Peyer's patch (tissue), 4 donors: ENCODE measurements around the gene SPINK5. TPM values are rescaled to one million over a fixed set of nuclear protein-coding genes. Genes with fewer than 3 reads are reported as not detected.

Experiments
- DNase-seq, 3 donors: peaks; one replicate each; pipeline ENCODE4 v3.0.0-alpha.2; 2017 to 2019
- H3K27ac ChIP-seq, 4 donors: fragments of 200-600 bp; sonication (generic); one replicate each; pipeline ENCODE4 v1.5.1; 2016 to 2019
- H3K27me3 ChIP-seq, 2 donors: fragments of 200-600 bp; sonication (generic); one replicate each; pipeline ENCODE4 v1.5.1; 2019
- H3K36me3 ChIP-seq, 3 donors: fragments of 200-600 bp; sonication (generic); one replicate each; pipeline ENCODE4 v1.5.1; 2016 to 2019
- H3K4me1 ChIP-seq, 4 donors: fragments of 200-600 bp; sonication (generic); one replicate each; pipeline ENCODE4 v1.5.1; 2016 to 2019
- H3K4me3 ChIP-seq, 4 donors: fragments of 200-600 bp; sonication (generic); 1 replicate in 3 of 4; 2 replicates in 1 of 4; pipeline ENCODE4 v1.5.1; 2016 to 2019; ENCODE audit warnings: mild to moderate bottlenecking in 1 of 4
- H3K9me3 ChIP-seq, 4 donors: fragments of 200-600 bp; sonication (generic); one replicate each; pipeline ENCODE4 v1.5.1; 2016 to 2019; ENCODE audit warnings: mild to moderate bottlenecking in 1 of 4
- POLR2A ChIP-seq, 2 donors: fragments of 450-650 bp; IDR thresholded peaks; one replicate each; pipeline ENCODE4 v1.5.1; 2017; ENCODE audit warnings: antibody characterized with exemption in 2 of 2, mild to moderate bottlenecking in 2 of 2, moderate library complexity in 2 of 2
- total RNA-seq, 4 donors: library from RNA; depleted of rRNA; stranded (reverse); fragments of >200 nt; gene quantifications; one replicate each; pipeline ENCODE4 v1.1.0, GENCODE V29; 2016
- TF ChIP-seq, protein P1 (sequence below), 6 experiments: fragments of 450-650 bp in 4 of 6; fragments of 200-600 bp in 2 of 6; sonication (generic) in 1 of 6; IDR thresholded peaks; one replicate each; pipeline ENCODE4 v1.5.1; 2017 to 2019; ENCODE audit warnings: antibody characterized with exemption in 6 of 6, mild to moderate bottlenecking in 3 of 6, moderate library complexity in 1 of 6

Gene SPINK5
- total RNA-seq, 4 donors from 2014 or later = 0.94 TPM; not detected in 3

DNA sequence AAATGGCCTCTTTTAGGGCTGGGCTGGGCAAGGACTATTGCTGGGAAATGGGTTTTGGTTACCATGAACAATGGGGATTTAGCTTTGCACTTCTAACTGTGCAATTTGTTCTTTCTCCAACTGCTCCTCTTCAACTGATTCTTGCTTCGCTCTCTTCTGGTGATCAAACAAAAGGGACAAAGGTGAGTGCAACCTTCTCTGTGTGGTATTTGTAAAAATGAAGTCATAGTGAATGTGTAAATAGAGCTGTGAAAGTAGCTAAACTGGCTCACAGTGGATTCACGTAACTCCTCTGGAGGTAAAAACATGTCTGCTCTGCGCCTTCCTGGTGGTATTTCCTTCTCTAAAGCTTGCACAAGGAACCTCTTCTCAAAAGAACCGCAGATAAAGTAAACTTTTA lies 83.6 kb downstream of the SPINK5 start:
- H3K27ac ChIP-seq = no peak overlapping the region
- DNase-seq = no peak

DNA sequence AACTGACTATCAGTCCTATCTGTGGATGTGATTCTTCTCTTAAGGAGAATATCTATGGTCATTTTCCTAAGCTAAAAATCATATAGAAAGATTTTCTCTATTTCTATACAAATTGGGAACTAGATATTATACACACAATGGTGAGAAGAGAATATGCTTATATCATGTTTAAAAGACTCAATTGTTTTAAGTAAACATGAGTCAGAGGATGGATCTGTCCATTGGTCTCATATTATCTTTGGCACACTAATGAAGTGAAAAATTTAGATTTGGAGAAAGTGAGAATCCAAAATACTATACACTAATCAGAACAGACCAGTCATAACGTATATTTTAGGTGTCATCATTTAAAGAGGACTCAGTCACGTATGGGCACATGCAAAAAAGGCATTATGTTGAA lies 88.1 kb downstream of the SPINK5 start:
- Histone ChIP-seq H3K4me3 (no peak overlapping the region), H3K4me1 (no peaks in the 10 kb centered on the region), H3K9me3 (no peaks in the 10 kb centered on the region), H3K27me3 (no peaks in the 10 kb centered on the region), H3K27ac (no peak overlapping the region), H3K36me3 (no peaks in the 10 kb centered on the region)
- no peak for TF ChIP-seq POLR2A (IDR thresholded peaks at IDR 0.05)
- TF ChIP-seq, protein P1, sequence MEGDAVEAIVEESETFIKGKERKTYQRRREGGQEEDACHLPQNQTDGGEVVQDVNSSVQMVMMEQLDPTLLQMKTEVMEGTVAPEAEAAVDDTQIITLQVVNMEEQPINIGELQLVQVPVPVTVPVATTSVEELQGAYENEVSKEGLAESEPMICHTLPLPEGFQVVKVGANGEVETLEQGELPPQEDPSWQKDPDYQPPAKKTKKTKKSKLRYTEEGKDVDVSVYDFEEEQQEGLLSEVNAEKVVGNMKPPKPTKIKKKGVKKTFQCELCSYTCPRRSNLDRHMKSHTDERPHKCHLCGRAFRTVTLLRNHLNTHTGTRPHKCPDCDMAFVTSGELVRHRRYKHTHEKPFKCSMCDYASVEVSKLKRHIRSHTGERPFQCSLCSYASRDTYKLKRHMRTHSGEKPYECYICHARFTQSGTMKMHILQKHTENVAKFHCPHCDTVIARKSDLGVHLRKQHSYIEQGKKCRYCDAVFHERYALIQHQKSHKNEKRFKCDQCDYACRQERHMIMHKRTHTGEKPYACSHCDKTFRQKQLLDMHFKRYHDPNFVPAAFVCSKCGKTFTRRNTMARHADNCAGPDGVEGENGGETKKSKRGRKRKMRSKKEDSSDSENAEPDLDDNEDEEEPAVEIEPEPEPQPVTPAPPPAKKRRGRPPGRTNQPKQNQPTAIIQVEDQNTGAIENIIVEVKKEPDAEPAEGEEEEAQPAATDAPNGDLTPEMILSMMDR (IDR thresholded peaks at IDR 0.05) = no peak
- no peak for DNase-seq

More for the DNA sequence above, 83.6 kb downstream of the SPINK5 start:
- Histone ChIP-seq H3K27me3 (no peaks in the 10 kb centered on the region), H3K4me3 (no peak overlapping the region), H3K36me3 (no peaks in the 10 kb centered on the region), H3K9me3 (no peaks in the 10 kb centered on the region), H3K4me1 (no peaks in the 10 kb centered on the region)
- TF ChIP-seq, protein P1 (IDR thresholded peaks at IDR 0.05) = no peak
- no peak for TF ChIP-seq POLR2A (IDR thresholded peaks at IDR 0.05)

DNA sequence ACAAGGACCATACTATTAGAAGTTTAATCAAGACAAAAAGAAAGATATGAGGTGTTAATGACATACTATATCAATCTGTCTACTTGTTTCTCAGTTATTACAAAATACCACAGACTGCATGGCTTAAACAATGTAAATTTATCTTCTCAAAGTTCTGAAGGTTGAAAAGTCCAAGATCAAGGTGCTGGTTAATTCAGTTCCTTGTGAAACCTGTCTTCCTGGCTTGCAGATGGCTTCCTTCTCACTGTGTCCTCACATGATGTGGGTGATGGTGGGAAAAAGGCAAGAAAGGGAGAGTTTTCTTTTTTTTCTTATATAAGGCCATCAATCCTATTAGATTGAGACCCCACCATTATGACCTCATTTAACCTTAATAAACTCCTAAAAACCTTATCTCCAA lies 89.0 kb downstream of the SPINK5 start:
- DNase-seq = no peak
- H3K9me3 ChIP-seq = no peaks in the 10 kb centered on the region
- TF ChIP-seq POLR2A (IDR thresholded peaks at IDR 0.05) = no peak
- TF ChIP-seq, protein P1 (IDR thresholded peaks at IDR 0.05) = no peak
- H3K36me3 ChIP-seq = no peaks in the 10 kb centered on the region
- no peaks in the 10 kb centered on the region for H3K4me1 ChIP-seq
- no peak overlapping the region for H3K27ac ChIP-seq
- no peaks in the 10 kb centered on the region for H3K27me3 ChIP-seq
- H3K4me3 ChIP-seq = no peak overlapping the region

DNA sequence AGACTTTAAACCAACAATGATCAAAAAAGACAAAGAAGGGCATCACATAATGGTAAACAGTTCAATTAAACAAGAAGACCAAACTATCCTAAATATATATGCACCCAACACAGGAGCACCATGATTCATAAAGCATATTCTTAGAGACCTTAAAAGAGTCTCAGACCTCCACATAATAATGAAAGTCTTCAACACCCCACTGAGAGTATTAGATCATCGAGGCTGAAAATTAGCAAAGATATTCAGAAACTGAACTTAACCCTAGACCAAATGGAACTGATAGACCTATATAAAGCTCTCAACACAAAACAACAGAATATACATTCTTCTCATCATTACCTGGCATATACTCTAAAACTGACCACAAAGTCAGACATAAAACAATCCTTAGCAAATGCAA lies 92.8 kb downstream of the SPINK5 start:
- Histone ChIP-seq H3K27ac (no peak overlapping the region), H3K36me3 (no peaks in the 10 kb centered on the region), H3K4me3 (no peak overlapping the region), H3K9me3 (no peaks in the 10 kb centered on the region), H3K4me1 (no peaks in the 10 kb centered on the region), H3K27me3 (no peaks in the 10 kb centered on the region)
- no peak for DNase-seq
- no peak for TF ChIP-seq POLR2A (IDR thresholded peaks at IDR 0.05)
- TF ChIP-seq, protein P1 (IDR thresholded peaks at IDR 0.05) = no peak

- no peak for DNase-seq
- H3K36me3 ChIP-seq = no peaks in the 10 kb centered on the region
- no peak overlapping the region for H3K4me3 ChIP-seq
- no peak overlapping the region for H3K27ac ChIP-seq
- TF ChIP-seq, protein P1 (IDR thresholded peaks at IDR 0.05) = no peak
- no peak for TF ChIP-seq POLR2A (IDR thresholded peaks at IDR 0.05)
- no peaks in the 10 kb centered on the region for H3K9me3 ChIP-seq
- no peaks in the 10 kb centered on the region for H3K27me3 ChIP-seq
- H3K4me1 ChIP-seq = no peaks in the 10 kb centered on the region
Measured at GRCh38 chr5:148162038-148162437, 98.3 kb downstream of the SPINK5 start.

DNA sequence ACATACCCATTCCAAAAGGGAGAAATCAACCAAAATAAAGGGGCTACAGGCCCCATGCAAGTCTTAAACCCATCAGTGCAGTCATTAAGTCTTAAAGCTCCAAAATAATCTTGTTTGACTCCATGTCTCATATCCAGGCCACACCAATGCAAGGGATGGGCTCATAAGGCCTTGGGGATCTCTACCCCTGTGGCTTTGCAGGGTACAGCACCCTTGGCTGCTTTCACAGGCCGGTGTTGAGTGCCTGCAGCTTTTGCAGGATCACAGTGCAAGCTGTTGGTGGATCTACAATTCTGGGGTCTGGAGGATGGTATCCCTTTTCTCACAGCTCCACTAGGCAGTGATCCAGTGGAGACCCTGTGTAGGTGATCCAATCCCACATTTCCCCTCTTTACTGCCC lies 99.6 kb downstream of the SPINK5 start:
- no peak for DNase-seq
- Histone ChIP-seq H3K4me3 (no peak overlapping the region), H3K27me3 (no peaks in the 10 kb centered on the region), H3K36me3 (no peaks in the 10 kb centered on the region), H3K9me3 (no peaks in the 10 kb centered on the region), H3K4me1 (no peaks in the 10 kb centered on the region), H3K27ac (no peak overlapping the region)
- TF ChIP-seq, protein P1 (IDR thresholded peaks at IDR 0.05) = no peak
- no peak for TF ChIP-seq POLR2A (IDR thresholded peaks at IDR 0.05)
